ENCODE measurements around the gene MAP6. TPM values are rescaled to one million over a fixed set of nuclear protein-coding genes. Genes with fewer than 3 reads are reported as not detected.
A peak's percentile ranks its signal among the peaks of the same experiment; 100 is the strongest.

The MAP6 gene
- total RNA-seq, 1 experiment from 2014 or later, result not detected

DNA sequence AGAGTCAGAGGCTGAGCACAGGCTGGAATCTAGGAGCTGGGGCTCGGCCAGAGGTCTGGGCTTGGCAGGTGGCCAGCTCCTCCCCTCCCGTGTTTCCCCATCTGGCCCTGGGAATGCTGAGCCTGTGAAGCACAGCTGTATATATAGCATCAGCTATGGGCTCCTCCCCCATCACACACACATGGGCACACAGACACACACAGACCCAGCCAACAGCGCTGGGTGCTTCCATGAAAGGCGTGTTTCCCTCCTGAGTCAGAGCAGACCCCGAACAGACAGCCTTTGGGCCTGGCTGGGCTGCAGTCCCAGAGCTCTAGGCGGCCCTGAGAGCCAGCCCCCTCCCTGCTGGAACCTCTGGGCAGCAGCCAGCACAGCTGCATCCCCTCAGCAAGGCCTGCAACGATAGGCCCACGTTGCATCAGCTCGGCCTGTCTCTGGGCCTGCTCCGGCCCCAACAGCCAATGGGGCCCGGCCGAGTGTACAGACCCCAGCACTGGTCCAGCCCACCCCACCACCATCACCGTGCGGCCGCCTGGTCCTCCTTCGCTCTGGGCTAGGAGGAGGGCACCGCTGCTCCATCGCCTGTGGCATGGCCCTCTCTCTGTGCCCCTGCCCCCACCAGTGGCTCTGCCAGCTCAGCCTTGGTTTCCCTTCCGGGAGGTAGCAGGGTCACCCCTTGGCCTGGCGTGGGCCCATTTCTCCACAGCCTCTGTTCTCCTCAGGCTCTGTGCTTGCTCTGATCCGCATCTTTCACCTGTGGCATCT is 114.4 kb downstream of the MAP6 start:
- peak; percentile 89 for DNase-seq (ENCODE audit: low read depth)

DNA sequence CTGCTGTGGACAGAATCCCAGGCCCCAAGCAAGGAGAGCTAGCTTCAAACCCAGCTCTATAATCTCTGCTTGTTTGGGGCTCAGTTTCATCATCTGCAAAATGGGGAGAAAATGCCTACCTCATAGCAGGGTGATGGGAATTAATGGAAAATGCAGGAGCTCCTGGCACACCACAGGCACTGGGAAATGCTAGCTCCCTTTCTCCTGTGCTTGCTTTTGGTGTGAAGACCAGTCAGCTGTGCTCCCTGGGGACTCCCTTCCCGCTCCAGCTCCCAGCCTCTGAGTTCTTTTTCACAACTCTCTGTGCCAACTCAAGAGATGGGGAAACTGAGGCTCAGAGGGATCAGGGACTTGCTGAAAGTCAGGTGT is 115.0 kb downstream of the MAP6 start:
- DNase-seq (ENCODE audit: low read depth), result peak; percentile 54

DNA sequence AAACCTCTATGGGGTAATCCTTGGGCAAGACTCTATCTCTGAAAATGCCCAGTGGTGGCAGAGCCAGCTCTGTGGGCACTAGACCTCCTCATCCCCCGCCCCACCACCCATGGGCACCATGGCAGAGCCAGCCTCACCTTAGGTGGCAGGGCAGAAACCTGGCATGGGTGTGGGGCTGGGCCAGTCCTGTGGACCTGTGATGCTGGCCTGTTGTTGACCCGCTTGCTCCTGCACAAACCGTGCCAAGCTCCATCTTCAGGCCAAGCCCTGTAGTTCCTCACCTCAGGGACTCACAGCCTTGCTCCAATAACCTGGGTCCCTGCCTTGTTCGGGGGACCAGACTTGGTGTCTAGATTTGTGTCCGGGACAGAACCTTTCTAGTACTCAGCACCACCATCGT is 115.7 kb downstream of the MAP6 start:
- DNase-seq (ENCODE audit: low read depth), result no peak

DNA sequence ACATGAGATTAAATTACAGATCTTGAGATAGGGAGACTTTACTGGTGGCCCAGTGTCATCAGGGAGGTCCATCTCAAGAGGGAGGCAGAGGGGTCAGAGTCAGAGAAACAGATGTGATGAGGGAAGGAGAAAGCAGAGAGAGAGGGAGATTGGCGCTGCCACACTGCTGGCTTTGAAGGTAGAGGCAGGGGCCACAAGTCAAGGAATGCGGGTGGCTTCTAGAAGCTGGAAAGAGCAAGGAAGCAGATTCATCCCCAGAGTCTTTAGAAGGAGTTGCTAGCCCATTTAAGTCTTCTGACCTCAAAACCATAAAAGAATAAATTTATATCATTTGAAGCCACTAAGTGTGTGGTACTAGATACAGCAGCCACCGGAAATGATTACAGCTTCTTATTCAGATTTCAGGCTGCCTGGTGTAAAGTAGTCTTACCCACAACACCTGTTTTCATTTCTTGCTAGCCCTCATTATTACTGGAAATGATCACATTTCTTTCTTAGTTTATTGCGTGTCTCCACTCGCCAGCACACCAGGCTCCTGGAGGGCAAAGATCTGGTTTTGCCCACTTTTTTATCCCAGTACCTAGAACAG is 119.4 kb downstream of the MAP6 start:
- DNase-seq (ENCODE audit: low read depth), result peak; percentile 41

DNA sequence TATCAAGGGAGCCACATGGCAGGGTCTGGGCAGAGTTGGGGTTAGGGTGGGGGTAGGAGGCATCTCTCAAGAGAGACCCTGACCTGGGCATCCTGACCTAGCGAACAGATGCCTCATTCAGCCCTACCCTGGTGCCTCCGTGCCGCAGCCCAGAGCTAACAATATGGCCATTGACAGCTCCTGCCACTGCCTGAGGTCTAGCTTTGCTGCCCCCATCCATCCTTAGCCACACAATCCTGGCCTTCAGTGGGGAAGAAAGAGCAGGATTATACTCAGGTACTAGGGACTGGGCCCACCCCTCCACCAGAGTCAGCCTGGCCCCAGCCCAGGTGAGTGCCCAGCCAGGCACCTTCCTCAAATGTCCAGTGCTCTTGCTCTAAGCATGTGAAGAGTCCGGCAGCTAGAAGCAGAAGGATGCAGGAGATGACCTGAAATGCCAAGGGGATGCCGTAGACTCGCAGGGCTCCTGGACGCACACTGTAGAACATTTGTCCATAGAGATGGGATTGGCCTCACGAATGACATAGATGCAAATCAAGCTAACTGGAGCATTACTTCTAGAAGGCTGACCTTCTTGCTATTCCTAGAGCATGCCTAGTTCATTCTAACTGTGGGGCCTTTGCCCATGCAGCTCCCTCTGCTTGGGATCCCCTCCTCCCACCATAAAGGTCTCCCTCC is 120.1 kb downstream of the MAP6 start:
- no peak for DNase-seq (ENCODE audit: low read depth)

DNA sequence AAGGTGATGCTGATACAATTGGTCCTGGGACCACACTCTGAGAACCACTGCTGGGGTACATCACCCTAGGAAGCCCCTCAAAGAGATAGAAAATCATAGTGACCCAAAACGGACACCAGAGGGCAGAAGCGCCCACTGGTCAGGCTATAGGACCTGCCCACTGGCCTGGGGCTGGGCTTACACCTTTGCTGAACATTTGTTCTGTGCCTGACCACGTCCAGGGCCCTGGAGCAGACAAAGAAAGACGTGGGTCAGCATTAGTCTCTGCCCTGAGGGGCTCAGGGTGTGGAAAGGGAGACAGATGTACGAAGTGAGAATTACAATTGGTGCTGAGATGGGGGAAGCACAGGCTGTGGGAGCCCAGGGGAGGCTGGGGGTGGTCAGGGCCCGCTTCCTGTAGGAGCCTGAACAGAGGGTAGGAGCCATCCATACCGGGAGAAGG is 121.2 kb downstream of the MAP6 start:
- peak; percentile 49 for DNase-seq (ENCODE audit: low read depth)

DNA sequence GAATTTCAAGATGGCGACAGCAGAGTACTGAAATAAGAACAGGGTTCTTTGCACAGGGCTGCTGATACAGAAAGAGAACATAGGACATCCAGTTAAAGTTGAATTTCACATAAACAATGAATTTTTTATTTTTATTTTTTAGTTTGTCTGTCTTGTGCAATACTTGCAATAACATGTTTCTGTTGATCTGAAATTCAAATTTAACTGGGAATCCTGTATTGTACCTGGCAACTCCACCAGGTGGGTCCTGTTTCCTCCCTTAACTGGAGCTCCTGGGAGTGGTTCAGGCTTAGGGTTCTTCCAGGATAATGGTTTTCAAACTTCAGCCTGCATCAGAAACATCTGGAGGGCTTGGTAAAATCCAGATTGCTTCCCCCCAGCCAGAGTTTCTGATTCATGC is 121.7 kb downstream of the MAP6 start:
- DNase-seq (ENCODE audit: low read depth), result no peak

DNA sequence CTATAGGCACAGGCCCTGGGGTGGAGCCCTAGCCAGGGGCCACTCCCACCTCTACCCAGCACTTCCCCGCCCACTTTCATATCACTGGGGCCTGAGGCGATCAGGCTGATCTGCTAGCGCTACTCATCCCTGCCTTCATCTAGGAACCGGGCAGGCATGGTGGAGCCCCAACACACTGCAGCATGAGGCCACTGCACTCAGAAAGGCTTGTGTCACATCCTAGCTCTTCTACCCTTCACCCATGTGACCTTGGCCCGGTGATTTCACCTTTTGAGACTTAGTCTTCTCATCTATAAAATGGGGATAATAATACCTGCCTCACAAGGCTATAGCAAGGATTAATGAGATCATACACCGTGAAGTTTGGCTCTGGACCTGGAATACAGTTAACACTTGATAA is 125.0 kb downstream of the MAP6 start:
- DNase-seq (ENCODE audit: low read depth), result no peak

DNA sequence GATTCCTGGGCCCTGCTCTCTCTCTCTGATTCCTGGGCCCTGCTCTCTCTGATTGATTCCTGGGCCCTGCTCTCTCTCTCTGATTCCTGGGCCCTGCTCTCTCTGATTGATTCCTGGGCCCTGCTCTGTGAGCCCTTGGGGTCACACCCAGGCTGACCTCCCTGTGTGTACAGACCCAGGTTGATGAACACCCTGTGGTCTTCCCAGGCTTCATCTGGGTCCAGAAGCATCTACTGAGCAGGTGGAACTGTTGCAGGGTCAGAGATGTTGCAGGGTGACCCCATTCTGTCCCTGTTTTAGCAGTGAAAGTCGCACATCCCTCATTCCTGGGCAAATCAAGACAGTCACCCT is 126.8 kb downstream of the MAP6 start:
- no peak for DNase-seq (ENCODE audit: low read depth)

DNA sequence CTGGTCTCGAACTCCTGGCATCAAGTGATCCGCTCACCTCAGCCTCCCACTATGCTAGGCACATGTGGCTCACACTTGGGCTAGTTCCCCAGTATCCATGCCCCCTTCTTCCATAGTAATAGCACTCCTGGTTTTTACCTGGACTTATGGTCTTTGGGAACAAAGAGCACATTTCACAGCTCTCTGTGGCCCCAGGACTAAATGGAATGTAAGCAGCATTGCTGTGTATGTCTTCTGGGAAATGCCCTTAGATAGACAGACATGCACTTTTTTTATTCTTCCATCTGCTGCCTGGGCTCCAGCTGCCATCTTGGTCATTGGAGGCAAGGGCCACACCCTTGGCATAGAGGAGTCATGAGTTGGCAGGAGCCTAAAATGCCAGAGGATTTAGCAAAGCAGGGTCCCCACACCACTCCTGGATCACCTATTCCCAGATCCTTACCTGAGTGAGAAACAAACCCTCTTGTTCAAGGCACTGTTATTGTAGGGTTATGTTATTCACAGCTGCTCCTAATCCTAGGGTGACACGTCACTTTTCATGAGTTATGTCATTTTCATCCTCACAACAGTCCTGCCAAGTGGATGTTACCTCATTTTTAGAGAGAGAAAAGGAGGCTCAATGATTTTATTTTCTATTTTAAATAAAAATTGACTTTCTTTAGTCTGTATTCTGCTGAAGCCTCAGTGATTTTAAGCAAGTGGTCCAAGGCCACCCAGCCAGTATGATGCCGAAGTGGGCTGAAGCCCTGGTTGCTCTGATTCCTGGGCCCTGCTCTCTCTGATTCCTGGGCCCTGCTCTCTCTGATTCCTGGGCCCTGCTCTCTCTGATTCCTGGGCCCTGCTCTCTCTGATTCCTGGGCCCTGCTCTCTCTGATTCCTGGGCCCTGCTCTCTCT is 127.4 kb downstream of the MAP6 start:
- no peak for DNase-seq (ENCODE audit: low read depth)

DNA sequence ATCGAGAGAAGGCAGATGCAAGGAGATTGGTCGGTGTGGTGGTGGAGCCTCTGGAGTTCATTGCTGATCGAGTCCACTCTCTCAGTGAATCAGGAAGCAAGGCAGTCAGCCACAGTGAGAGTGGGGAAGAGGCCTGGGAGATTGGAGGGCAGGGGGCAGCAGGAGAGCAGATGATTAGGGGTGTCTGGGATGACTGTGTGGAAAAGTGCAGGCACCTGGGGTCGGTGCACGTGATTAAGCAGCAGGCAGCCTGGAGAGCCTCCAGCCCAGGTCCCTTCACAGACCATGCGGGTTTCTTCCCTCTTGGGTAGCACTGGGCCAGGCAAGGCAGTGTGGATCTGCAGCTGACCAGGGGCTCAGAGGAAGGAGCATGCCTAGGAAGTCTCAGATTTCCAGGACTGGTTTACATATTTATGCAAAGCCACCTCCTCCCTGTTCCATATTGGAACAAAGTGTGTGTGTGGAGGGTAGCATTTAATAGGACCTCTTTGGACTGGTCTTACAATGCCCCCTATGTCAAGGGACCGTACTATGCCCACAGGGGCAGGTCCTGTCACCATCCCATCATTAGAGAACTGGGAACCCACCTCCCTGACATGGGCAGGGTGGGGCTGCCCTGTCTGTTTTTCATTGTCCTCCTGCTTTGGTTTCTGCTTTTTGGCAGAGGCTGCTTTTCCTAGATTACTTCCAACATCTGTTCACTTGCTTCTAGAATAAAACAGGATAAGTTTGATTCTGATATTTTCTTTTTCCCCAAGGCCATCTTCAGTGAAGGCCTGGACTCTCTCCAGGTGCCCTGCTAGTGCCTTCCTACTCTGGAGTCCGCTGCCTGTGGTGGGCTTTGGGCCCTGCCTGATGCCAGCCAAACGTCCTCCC is 129.1 kb downstream of the MAP6 start:
- DNase-seq (ENCODE audit: low read depth), result no peak

DNA sequence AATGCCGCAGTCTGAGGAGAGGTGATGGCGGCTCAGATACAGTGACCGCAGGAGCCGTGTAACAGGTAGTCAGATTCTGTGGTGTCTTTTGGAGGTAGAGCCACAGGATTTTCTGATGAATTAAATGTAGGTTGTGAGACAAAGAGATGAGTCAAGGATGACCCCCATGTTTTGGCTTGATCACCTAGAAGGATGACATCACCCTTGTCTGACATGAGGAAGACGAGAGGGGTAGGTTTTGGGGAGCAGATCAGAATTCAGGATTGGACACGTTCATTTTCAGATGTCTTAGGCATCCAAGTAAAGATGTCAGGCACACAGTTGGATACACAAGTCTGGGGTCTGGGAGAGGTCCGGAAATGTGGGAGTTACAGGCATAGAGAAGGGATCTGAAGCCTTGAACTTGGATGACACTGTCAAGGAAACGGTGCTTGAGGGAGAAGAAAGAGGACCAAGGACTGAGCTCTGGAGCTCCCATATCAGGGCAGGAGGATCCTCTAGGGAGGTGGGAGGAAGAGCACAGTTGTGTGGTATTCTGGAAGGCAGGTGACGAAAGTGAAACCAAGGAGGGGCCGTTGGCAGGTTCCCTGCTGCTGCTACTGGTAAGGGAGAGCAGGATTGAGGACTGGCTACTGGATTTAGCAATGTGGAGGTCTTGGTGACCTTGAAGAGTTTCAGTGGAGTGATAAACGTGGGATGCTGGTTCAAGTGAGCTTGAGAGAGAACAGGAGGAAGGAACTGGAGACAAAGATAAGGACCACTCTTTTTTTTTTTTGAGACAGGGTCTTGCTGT is 130.5 kb downstream of the MAP6 start:
- DNase-seq (ENCODE audit: low read depth), result no peak

DNA sequence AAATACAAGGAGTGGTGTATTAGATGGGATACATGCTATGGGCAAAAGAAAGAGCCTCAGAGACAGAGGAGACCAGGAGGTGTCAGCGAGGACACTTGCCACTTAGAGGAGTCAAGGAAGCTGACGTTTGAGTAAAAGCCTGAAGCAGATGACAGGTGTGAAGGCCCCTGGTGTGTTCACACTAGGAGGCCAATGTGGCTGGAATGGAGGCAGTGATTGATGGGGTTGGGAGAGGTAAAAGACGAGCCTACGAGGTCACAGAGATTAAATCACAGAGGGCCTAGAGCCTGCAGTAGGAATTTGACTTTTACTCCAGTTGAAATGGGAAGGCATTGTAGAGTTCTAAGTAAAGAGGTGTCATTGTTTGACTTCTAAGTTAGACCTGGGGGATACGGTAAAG is 131.1 kb downstream of the MAP6 start:
- no peak for DNase-seq (ENCODE audit: low read depth)

Other genes starting within 250 kb of the MAP6 start
- 5.7 and 10.1 TPM in 2 replicates for gene KLHL35, start 235.8 kb downstream of the MAP6 start, total RNA-seq (2014; rRNA removed)
- 1.3 and 1.6 TPM in 2 replicates for gene GDPD5, start 143.1 kb downstream of the MAP6 start, total RNA-seq (2014; rRNA removed)
- gene SERPINH1, start 106.8 kb downstream of the MAP6 start, total RNA-seq (2014; rRNA removed), result 419 and 495 TPM in 2 replicates
- gene MOGAT2, start 48.8 kb upstream of the MAP6 start, total RNA-seq (2014; rRNA removed), result not detected in 2 replicates
- 0.29 and 1.2 TPM in 2 replicates for gene DGAT2, start 99.7 kb upstream of the MAP6 start, total RNA-seq (2014; rRNA removed)
- 10.8 and 12.2 TPM in 2 replicates for gene UVRAG, start 146.2 kb upstream of the MAP6 start, total RNA-seq (2014; rRNA removed)